Body of pancreas (tissue), 4 donors: Measurements from ENCODE around the gene NAT8L.

Source experiments
- CTCF ChIP-seq, 7 experiments: fragments of 450-650 bp in 4 of 7; fragments of 200-600 bp in 3 of 7; sonication (generic) in 3 of 7; IDR thresholded peaks; one replicate each; pipeline ENCODE4 v1.5.1; 2016 to 2019; ENCODE audit warnings: antibody characterized with exemption in 7 of 7
- POLR2A ChIP-seq, 3 donors: fragments of 450-650 bp; IDR thresholded peaks; one replicate each; pipeline ENCODE4 v1.6.1; 2016; ENCODE audit warnings: antibody characterized with exemption in 3 of 3, mild to moderate bottlenecking in 2 of 3

DNA sequence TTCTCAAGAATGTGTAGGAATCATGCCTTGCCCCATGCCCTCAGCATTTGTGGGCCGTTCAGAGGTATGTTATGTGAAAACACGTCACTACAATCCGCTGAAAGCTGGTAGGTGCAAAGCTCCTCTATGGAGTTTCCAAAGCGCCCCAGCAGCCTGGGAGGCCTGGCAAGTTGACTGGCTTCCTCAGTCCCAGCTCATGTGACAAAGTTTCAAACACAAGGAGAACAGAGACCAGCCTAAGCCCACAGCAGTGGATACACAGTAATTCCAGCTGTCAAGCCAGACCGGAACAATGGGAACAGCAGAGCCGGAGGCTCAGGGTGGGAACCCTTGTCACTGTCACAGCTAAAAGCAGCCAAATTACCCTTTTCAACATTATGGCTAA is 33.5 kb downstream of the NAT8L start:
- TF ChIP-seq CTCF (IDR thresholded peaks at IDR 0.05) (no peak), POLR2A (IDR thresholded peaks at IDR 0.05) (no peak)
